Measurements from ENCODE around the gene ETS1.

Gene ETS1

GRCh38 chr11:128528294-128528693, 59.1 kb downstream of the ETS1 start:
- TF ChIP-seq, protein P1, sequence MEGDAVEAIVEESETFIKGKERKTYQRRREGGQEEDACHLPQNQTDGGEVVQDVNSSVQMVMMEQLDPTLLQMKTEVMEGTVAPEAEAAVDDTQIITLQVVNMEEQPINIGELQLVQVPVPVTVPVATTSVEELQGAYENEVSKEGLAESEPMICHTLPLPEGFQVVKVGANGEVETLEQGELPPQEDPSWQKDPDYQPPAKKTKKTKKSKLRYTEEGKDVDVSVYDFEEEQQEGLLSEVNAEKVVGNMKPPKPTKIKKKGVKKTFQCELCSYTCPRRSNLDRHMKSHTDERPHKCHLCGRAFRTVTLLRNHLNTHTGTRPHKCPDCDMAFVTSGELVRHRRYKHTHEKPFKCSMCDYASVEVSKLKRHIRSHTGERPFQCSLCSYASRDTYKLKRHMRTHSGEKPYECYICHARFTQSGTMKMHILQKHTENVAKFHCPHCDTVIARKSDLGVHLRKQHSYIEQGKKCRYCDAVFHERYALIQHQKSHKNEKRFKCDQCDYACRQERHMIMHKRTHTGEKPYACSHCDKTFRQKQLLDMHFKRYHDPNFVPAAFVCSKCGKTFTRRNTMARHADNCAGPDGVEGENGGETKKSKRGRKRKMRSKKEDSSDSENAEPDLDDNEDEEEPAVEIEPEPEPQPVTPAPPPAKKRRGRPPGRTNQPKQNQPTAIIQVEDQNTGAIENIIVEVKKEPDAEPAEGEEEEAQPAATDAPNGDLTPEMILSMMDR (IDR thresholded peaks at IDR 0.05; ENCODE audit: extremely low read depth, missing control alignments) = no peak

DNA sequence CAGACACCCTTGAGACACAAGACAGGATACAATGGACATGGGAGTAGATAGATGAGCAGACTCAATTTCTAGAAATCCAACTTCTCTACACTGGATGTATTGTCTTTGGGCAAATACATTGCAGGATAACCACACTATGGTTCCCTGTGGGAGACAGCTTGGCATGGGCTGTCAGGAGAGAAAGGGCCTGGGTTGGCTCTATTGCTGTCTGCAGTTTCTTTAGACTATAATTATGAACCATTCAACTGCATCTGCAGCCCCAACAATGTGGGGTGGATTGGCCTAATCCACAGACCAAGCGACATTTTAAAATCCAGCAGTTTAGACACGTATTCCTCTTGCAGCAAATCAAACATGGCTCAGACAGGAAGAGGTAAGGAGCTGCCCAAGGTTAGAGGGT, 60.3 kb downstream of the ETS1 start:
- no peak for DNase-seq (ENCODE audit: low spot score)
- TF ChIP-seq, protein P1 (IDR thresholded peaks at IDR 0.05; ENCODE audit: extremely low read depth, missing control alignments) = no peak

More at GRCh38 chr11:128528294-128528693, 59.1 kb downstream of the ETS1 start:
- no peak for DNase-seq (ENCODE audit: low spot score)

DNA sequence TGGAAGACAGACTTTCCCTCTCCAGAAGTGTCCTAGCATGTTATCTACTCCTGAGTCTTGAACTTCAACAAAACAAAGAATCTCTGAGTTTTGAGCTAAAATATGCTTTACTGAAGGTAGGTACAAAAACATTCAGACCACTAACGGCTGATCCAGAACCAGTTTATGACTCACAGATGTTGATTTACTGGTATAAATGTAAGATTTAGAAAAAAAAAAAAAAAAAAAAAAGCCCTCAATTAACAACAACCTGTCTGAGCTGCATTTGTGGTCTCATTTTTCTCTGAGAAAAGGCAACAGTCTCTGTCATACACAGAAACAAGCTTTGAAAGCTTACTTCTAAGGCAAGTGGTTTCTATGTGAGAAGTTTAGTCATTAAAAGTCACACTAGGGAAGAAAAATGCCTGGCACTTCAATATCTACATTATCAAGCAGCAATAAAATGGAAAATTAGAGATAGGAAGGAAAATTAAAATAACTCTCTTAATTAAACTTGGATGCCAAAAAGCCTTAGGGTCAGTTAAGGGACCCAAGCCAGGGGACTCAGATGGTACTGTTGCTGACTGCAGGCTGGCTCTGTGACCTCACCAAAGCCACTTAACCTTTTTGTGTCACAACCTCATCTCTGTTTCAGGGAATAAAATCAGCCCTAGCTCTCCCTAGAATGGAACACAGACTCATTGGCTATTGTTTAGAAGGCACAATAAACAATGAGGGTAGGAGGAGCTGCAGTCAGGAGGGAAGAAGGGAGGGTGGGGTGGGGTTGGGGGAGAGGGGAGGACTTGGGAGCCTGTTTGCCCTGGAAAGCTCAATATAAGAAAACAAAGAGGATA, 61.7 kb downstream of the ETS1 start:
- TF ChIP-seq, protein P1 (IDR thresholded peaks at IDR 0.05; ENCODE audit: extremely low read depth, missing control alignments) = no peak
- DNase-seq (ENCODE audit: low spot score) = no peak

DNA sequence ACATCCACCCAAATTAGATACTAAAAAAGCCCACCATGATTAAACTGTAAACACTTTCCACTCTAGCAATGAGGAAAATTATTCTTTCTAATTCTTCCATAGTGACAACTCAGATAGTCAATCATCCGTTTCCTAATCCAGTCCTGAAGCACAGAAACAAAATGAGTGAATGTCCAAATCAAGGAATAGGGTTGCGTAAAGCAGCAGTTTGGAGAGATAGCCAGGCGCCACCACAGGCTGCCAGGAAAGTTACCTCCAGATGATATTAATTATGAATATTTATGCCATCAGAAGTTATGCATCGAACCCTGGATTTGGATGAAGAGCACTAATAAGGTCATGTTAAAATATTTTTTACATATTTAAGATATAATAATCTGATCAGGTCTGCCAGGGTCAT, 63.2 kb downstream of the ETS1 start:
- DNase-seq (ENCODE audit: low spot score) = no peak
- TF ChIP-seq, protein P1 (IDR thresholded peaks at IDR 0.05; ENCODE audit: extremely low read depth, missing control alignments) = no peak

GRCh38 chr11:128523641-128524040, 63.7 kb downstream of the ETS1 start:
- DNase-seq (ENCODE audit: low spot score) = no peak
- TF ChIP-seq, protein P1 (IDR thresholded peaks at IDR 0.05; ENCODE audit: extremely low read depth, missing control alignments) = no peak

- TF ChIP-seq, protein P1 (IDR thresholded peaks at IDR 0.05; ENCODE audit: extremely low read depth, missing control alignments) = no peak
- DNase-seq (ENCODE audit: low spot score) = peak; percentile 46
These were observed 64.3 kb downstream of the ETS1 start for GRCh38 chr11:128522943-128523518.

All from GM20000 (cell line).